Natural killer cell treated with Interleukin-12 subunit alpha and Interleukin-12 subunit beta and Interleukin-15 and Interleukin-18, amount 100 ng/mL, for 72 hours (primary cell): ENCODE measurements around the gene CHMP2A. TPM values are rescaled to one million over a fixed set of nuclear protein-coding genes. Genes with fewer than 3 reads are reported as not detected.

ENCODE experiments used
- ATAC-seq, 2 donors: fragments of 150-1000 bp; cut with Tn5 transposase in 1 of 2; sonication (Bioruptor Pico), chemical (Tn5 transposase) in 1 of 2; 2 replicates each; pipeline ENCODE4 v1.10.0; 2021
- DNase-seq: peaks from one replicate; pipeline ENCODE4 v3.0.0; 2022; ENCODE audit warnings: low spot score
- H3K27ac Mint-ChIP-seq, 2 donors: 1 replicate in 1 of 2; 2 replicates in 1 of 2; pipeline ENCODE4 v1.8.0; 2022; ENCODE audit warnings: mixed read lengths in 2 of 2, mild to moderate bottlenecking in 1 of 2, moderate library complexity in 1 of 2
- H3K27me3 Mint-ChIP-seq, 2 donors: 1 replicate in 1 of 2; 2 replicates in 1 of 2; pipeline ENCODE4 v1.8.0; 2022; ENCODE audit warnings: mixed read lengths in 2 of 2
- H3K36me3 Mint-ChIP-seq: one replicate; pipeline ENCODE4 v1.8.0; 2022; ENCODE audit warnings: mixed read lengths
- H3K4me1 Mint-ChIP-seq, 2 donors: 1 replicate in 1 of 2; 2 replicates in 1 of 2; pipeline ENCODE4 v1.8.0; 2022; ENCODE audit warnings: low read depth in 2 of 2, mixed read lengths in 2 of 2, mild to moderate bottlenecking in 1 of 2
- H3K4me3 Mint-ChIP-seq: one replicate; pipeline ENCODE4 v1.8.0; 2022; ENCODE audit warnings: mixed read lengths
- H3K9me3 Mint-ChIP-seq: 2 replicates; pipeline ENCODE4 v1.8.0; 2022; ENCODE audit warnings: mixed read lengths
- total RNA-seq, 2 donors: library from RNA; stranded (reverse); gene quantifications; one replicate each; pipeline ENCODE4 v1.2.3, GENCODE V29; 2022

The CHMP2A gene
- total RNA-seq, 2 donors from 2014 or later, result 60.2 to 99.9 TPM

GRCh38 chr19:58573658-58574164 is 18.8 kb upstream of the CHMP2A start:
- Mint-ChIP-seq H3K9me3 (peaks cover 3% of the 10 kb centered on the region), H3K4me1 (peaks cover 29 to 36% of the 10 kb centered on the region in 2 donors), H3K4me3 (peak overlapping the region; percentile 97), H3K27ac (peak overlapping the region; percentile 96 to 98), H3K36me3 (peaks cover 6% of the 10 kb centered on the region), H3K27me3 (no peaks in the 10 kb centered on the region)
- DNase-seq, result no peak
- ATAC-seq, result no peak

GRCh38 chr19:58572818-58573657 is 18.1 kb upstream of the CHMP2A start, which contains the start of gene MZF1:
Gene MZF1 (minus strand): TSS chr19:58573335. CDS start chr19:58571389, 1,946 bp downstream.
- H3K4me1 Mint-ChIP-seq, result peaks cover 36 to 41% of the 10 kb centered on the region in 2 donors
- H3K9me3 Mint-ChIP-seq, result peaks cover 3% of the 10 kb centered on the region
- H3K36me3 Mint-ChIP-seq, result peaks cover 6% of the 10 kb centered on the region
- H3K4me3 Mint-ChIP-seq, result peak within 1 kb of the TSS; percentile 97
- DNase-seq (peak; percentile 100), ATAC-seq (peak; percentile 81 to 84)
- H3K27ac Mint-ChIP-seq, result peak within 1 kb of the TSS; percentile 96 to 98
- no peaks in the 10 kb centered on the region for H3K27me3 Mint-ChIP-seq

GRCh38 chr19:58572026-58572817 is 17.3 kb upstream of the CHMP2A start:
- Mint-ChIP-seq H3K4me1 (peaks cover 37 to 38% of the 10 kb centered on the region in 2 donors), H3K27ac (peak overlapping the region; percentile 96 to 98), H3K36me3 (peaks cover 6% of the 10 kb centered on the region), H3K27me3 (no peaks in the 10 kb centered on the region), H3K9me3 (peaks cover 3% of the 10 kb centered on the region), H3K4me3 (peak overlapping the region; percentile 97)
- DNase-seq (peak; percentile 51), ATAC-seq (no peak)

- H3K27me3 Mint-ChIP-seq, result no peaks in the 10 kb centered on the region
- H3K4me3 Mint-ChIP-seq, result peak overlapping the region; percentile 97
- ATAC-seq (no peak), DNase-seq (peak; percentile 42)
- peaks cover 37 to 38% of the 10 kb centered on the region in 2 donors for H3K4me1 Mint-ChIP-seq
- peaks cover 3% of the 10 kb centered on the region for H3K9me3 Mint-ChIP-seq
- H3K36me3 Mint-ChIP-seq, result peaks cover 6% of the 10 kb centered on the region
- H3K27ac Mint-ChIP-seq, result peak overlapping the region; percentile 96 to 98
These were observed 16.7 kb upstream of the CHMP2A start for GRCh38 chr19:58571575-58571947.

- H3K27ac Mint-ChIP-seq, result no peak overlapping the region
- no peaks in the 10 kb centered on the region for H3K27me3 Mint-ChIP-seq
- H3K4me3 Mint-ChIP-seq, result no peak overlapping the region
- H3K4me1 Mint-ChIP-seq, result peaks cover 35 to 37% of the 10 kb centered on the region in 2 donors
- H3K36me3 Mint-ChIP-seq, result peaks cover 6% of the 10 kb centered on the region
- no peak for ATAC-seq
- peak; percentile 57 for DNase-seq
- H3K9me3 Mint-ChIP-seq, result peaks cover 3% of the 10 kb centered on the region
These were observed 16.1 kb upstream of the CHMP2A start for GRCh38 chr19:58570770-58571574.

- Mint-ChIP-seq H3K27ac (no peak overlapping the region), H3K27me3 (no peaks in the 10 kb centered on the region), H3K36me3 (peaks cover 6% of the 10 kb centered on the region), H3K4me1 (peaks cover 31 to 34% of the 10 kb centered on the region in 2 donors), H3K9me3 (peaks cover 3% of the 10 kb centered on the region), H3K4me3 (no peak overlapping the region)
- no peak for ATAC-seq
- DNase-seq, result peak; percentile 44
These were observed 15.2 kb upstream of the CHMP2A start for GRCh38 chr19:58569943-58570670.

DNA sequence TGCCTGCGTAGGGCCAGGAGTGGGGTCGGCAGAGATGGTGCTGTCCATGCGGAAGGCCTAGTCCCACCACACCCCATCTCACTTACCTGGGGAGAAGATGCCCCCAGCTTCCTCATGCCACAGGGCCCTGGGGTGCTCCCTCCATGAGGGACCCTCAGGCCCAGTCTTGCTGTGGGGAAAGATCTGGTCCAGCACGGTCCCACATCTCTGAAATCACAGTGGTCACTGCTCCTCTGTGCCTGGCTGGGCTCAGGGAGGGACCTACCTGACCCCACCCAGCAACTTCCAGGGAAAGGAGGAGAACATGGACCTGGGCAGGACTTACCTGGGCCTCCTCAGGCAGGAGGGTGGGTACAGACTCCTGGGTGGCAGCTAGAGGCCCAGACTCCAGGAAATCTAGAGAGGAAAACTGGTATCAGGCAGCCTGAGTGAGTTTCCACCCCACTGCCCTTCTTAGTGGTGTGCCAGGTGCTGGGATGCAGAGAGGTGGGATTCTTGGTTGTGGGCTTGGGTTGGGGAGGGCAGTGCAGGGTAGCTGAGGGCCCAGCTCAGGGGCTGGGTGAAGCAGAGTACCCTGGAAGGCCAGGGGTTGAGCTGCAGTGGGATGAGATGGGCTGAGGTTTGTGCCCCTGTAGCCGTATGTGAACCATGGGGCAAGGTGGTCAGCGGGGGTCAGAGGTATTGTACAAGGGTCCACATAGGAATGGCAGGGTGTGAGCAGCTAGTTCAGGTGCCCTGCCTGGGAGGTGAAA is 14.5 kb upstream of the CHMP2A start:
- Mint-ChIP-seq H3K36me3 (peaks cover 6% of the 10 kb centered on the region), H3K4me3 (no peak overlapping the region), H3K4me1 (peaks cover 32 to 34% of the 10 kb centered on the region in 2 donors), H3K27me3 (no peaks in the 10 kb centered on the region), H3K9me3 (peaks cover 3% of the 10 kb centered on the region), H3K27ac (no peak overlapping the region)
- ATAC-seq (no peak), DNase-seq (peak; percentile 32)

DNA sequence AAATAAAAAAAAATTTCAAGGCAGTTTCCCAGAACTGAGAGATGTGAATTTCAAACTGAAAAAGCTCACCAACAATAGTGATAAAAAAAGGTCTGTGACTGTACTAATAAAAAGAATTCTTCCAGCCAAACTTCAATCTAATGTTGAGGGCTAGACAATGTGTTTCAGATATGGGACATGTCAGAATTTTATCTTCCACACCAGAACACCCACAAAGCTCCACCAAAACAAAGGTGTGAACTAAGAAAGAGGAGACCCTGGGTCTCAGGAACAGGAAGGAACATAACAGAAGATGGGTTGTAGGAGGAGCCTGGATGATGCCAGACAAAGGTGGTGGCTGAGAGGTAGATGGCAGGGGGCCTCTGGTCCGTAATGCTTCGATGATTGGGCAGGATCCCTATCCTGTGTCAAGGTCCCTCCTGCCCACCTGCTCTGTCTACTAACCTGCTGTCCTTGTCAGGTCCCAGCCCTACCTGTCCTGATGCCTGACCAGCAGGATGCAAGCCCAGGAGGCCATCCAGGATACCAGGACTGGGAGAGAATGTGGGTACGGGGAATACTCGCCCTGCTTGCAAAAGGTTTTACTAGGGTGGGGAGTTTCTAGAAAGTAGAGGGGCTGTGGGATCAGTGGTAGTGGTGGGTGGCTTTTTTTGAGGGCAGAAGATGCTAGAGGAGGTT is 13.7 kb upstream of the CHMP2A start:
- H3K27me3 Mint-ChIP-seq, result peaks cover 0 to under 1% of the 10 kb centered on the region in 2 donors
- DNase-seq (no peak), ATAC-seq (no peak)
- no peak overlapping the region for H3K27ac Mint-ChIP-seq
- H3K36me3 Mint-ChIP-seq, result no peaks in the 10 kb centered on the region
- no peaks in the 10 kb centered on the region for H3K9me3 Mint-ChIP-seq
- peaks cover 34 to 35% of the 10 kb centered on the region in 2 donors for H3K4me1 Mint-ChIP-seq
- H3K4me3 Mint-ChIP-seq, result no peak overlapping the region

- H3K27ac Mint-ChIP-seq, result no peak overlapping the region
- DNase-seq (no peak), ATAC-seq (no peak)
- peaks cover 26 to 29% of the 10 kb centered on the region in 2 donors for H3K4me1 Mint-ChIP-seq
- H3K36me3 Mint-ChIP-seq, result no peaks in the 10 kb centered on the region
- H3K4me3 Mint-ChIP-seq, result no peak overlapping the region
- H3K27me3 Mint-ChIP-seq, result peaks cover 0 to 3% of the 10 kb centered on the region in 2 donors
- no peaks in the 10 kb centered on the region for H3K9me3 Mint-ChIP-seq
These were observed 12.1 kb upstream of the CHMP2A start for GRCh38 chr19:58566989-58567388.

- H3K4me1 Mint-ChIP-seq, result peaks cover 33 to 40% of the 10 kb centered on the region in 2 donors
These were observed 8.9 kb upstream of the CHMP2A start for GRCh38 chr19:58563823-58564222.

DNA sequence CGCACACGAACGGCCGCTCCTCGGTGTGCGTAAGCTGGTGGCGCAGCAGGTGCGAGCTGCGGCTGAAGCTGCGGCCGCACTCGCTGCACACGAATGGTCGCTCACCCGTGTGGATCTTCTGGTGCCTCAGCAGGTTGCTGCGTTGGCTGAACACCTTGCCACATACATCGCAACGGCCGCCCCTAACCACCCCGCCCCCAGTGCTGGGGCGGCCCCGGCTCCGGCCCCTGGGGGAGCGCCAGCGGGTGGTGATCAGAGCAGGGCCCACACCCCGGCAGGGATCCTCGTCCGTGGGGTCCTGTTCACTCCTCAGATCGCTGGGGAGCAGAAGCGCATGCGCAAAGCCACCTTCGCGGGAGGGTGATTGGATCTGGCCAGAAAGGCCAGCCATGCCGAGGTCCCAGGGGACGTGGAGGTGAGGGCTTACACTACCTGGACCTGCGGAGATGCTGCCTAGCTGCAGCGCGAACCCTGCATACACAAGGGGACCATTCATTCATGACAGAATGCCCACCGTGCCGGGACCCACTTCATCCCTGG is 8.2 kb upstream of the CHMP2A start:
- peaks cover under 1% of the 10 kb centered on the region for H3K36me3 Mint-ChIP-seq
- no peaks in the 10 kb centered on the region for H3K9me3 Mint-ChIP-seq
- no peak for ATAC-seq
- H3K27ac Mint-ChIP-seq, result peak overlapping the region; percentile 58 to 100
- peak; percentile 67 for DNase-seq
- peaks cover 0 to 3% of the 10 kb centered on the region in 2 donors for H3K27me3 Mint-ChIP-seq
- peak overlapping the region; percentile 67 for H3K4me3 Mint-ChIP-seq
- H3K4me1 Mint-ChIP-seq, result peaks cover 28 to 36% of the 10 kb centered on the region in 2 donors

More at GRCh38 chr19:58563823-58564222, 8.9 kb upstream of the CHMP2A start:
- H3K36me3 Mint-ChIP-seq, result no peaks in the 10 kb centered on the region
- no peak for ATAC-seq
- H3K27ac Mint-ChIP-seq, result peak overlapping the region; percentile 58 to 100
- peaks cover 0 to 3% of the 10 kb centered on the region in 2 donors for H3K27me3 Mint-ChIP-seq
- DNase-seq, result no peak
- H3K9me3 Mint-ChIP-seq, result no peaks in the 10 kb centered on the region
- H3K4me3 Mint-ChIP-seq, result peak overlapping the region; percentile 67
